Dedifferentiated amniotic fluid mesenchymal stem cell (primary cell): ENCODE measurements around the gene TOM1L1.
A peak's percentile ranks its signal among the peaks of the same experiment; 100 is the strongest.

Source experiments
- DNase-seq: peaks from one replicate; pipeline ENCODE4 v3.0.0-alpha.2; 2016; ENCODE audit errors: extremely low spot score

The TOM1L1 gene

GRCh38 chr17:54898576-54898975, 2.1 kb upstream of the TOM1L1 start:
- no peak for DNase-seq

DNA sequence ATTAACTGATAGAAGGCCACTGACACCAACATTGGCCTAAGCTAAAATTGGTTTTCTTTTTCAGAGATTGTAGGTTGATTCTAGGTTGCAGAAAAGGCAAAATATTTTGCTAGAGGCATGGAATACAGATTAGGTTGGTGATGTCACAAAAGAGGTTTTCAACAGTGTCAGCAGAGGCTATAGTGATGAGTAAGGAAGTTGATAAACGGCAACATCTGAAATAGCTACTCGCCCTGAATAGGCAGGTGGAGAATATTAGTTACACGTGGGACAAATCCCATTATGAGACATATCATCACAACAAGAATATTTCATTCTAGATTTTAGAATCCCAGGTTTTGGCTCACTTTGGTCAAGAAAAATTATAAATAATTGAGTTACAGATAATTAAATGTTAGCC, 1.5 kb upstream of the TOM1L1 start:
- no peak for DNase-seq

DNA sequence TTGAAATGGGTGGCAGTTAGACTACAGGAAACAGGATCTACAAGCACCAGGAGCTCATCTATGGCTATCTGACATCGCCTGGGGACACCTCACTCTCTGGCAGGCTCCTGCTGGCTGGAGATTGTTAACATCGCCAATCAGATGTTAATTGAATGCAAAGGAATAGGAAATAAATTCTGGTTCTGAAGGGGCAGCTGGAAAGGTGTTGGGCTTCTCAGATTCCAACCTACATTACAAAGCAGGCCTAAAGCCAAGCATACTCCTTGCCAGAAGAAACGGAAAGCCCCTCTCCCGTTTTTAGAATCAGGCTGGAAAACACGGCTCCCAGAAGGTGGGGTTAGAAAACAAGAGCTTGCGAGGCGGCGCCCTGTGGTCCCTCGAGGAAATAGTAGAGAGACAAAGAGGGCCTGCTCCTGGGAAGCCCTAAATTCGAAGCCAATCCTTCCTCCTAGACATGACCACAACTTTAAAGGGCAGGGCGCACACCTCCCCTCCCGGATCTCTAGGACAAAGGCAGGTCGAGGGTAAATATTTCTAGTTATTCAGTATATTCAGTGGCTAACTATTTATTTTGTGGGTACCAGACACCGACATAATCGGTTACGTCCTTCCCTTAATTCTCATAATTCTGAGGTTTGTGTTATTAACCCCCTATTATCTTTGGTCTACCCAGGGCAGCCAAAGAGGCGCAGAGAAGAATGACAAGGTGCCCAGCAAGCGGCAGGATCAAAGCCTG, 763 bp upstream of the TOM1L1 start:
- no peak for DNase-seq

DNA sequence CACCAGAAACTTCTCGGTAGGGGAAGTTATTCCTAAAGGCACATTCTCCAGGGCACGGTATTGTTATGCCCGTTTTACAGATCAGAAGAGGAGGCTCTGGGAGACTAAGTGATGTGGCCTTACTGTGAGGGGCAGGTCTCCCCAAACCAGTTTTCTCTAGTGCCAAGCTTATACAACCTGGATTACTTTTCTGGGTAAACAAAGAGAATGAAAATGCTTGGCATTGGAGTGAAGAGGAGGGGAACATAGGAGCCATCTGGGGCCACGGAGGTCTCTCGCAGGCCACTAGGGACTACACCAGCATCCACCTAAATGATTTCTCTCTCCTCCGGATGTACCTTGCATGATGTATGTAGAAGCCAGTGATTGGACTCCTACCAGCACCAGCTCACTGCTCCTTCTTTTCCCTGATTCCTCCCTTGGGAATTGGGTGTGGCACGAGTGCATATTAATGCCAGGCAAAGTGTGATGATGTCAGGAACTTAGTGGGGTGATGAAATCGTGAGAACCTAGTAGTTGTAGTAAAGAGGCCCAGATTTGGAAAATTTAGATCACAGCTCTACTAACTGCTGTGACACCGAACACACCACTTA, 674 bp downstream of the TOM1L1 start:
- DNase-seq: peak; percentile 35

GRCh38 chr17:54902017-54902416, 1.4 kb downstream of the TOM1L1 start:
- no peak for DNase-seq

GRCh38 chr17:54902611-54903010, 2.0 kb downstream of the TOM1L1 start:
- no peak for DNase-seq

- DNase-seq: no peak
Measured at GRCh38 chr17:54903375-54903774, 2.7 kb downstream of the TOM1L1 start.

- no peak for DNase-seq
Measured at GRCh38 chr17:54906683-54907082, 6.0 kb downstream of the TOM1L1 start.

DNA sequence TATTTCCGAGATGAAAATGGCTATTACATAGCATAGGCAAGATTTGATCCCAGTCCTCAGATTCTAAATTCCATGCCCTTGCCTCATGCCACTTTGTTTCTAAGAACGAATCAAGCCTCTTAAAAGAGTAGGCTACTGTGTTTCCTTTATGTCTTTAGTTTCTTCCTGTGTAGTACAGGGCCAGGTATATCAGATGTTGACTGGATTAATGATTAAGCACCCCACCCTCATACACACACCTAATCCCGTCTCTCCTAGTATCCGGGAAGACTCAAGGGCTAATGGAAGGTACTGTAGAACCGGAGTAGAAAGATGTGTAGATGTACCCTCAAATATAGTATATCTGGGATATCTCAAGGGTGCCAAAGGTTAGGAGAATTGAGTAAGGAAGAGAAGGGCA, 6.7 kb downstream of the TOM1L1 start:
- DNase-seq: no peak

DNA sequence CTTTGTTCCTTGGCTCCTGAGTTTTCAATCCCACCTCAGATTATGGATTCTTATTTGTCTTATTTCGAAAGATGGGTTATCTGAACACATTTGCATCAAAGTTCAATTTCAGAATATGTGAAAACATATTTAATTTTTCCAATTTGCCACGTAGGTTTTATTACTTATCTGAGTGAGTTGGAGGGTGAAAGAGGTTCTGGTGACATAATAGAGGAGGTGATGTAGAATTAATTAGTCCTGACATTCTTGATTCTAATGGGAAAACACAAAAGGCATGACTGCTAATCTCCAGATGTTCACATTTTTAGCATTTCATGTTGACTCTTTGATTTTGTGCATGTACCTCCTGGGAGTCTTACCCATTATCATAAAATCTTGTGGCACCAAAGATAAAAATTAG, 9.1 kb downstream of the TOM1L1 start:
- no peak for DNase-seq

GRCh38 chr17:54916721-54917120, 16.1 kb downstream of the TOM1L1 start:
- DNase-seq: no peak

DNA sequence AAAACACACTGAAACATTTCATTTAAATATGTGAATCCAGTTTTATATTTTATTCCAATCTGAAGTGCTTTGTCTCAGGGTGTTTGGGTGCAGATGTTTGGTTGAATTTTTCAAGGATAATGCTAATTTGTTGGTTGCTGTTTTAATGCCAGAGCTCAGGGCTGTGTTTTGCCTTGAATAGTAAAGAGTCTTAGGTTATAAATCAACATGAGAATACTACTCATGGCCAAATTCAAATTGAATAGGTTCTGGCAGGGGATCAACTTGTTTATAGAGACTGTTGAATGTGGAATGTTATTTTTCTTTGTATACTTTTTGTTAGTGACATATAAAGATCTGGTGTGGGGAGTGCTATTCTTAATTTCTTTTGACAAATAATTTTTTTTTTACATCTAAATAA, 18.8 kb downstream of the TOM1L1 start:
- DNase-seq: no peak

- DNase-seq: no peak
Measured at GRCh38 chr17:54920819-54921218, 20.2 kb downstream of the TOM1L1 start.

DNA sequence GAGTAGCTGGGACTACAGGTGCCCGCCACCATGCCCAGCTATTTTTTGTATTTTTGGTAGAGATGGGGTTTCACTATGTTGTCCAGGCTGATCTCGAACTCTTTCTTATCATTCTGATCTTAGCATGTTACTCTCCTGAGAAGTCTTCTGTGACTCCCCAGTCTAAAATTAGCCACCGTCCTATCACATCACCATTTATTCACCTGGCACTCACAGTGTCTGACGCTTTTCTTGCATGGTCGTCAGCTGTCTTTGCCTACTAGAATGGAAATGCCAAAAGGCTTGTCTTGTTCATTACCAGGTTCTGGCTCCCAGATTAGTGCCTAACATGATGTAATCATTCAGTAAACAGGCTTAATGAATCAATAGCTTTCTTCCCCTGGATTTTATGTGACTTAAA, 23.8 kb downstream of the TOM1L1 start:
- DNase-seq: no peak

DNA sequence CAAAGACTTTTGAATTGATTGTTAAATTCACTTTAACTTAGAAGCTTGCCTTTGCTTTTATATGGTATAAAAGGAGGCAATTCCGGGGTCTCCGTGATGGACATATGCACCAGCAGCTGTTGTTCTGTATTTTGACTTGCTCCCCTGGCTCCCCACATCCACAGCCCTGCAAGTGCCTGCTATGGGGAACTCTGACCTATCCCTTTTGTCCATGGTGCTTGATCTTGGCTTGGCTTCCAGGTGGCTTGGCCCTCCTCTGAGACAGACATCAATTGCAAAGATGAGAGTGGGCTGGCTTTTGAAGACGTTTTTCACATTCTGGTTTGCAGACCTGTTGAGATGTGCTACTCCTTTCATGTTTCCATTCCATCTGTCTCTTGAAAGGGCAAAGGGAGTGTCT, 26.9 kb downstream of the TOM1L1 start:
- DNase-seq: no peak

DNA sequence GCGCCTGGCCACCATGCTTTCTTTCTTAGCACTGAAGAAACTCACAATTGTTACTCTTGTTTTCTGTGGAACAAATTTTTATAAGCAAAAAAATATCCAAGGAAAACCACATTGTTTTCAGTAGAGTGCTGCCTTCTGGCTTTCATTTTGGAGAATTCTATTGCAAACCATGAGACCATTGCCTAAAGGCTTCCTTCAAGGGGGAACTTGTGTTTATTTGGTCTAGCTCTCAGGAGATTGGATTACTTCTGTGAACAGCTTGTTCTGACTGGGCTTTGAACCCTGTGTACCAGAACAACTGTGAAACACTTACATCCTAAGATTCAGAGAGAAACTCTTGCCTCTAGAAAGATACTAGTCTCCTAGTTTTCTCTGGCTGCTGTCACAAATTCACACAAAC, 32.1 kb downstream of the TOM1L1 start:
- no peak for DNase-seq

DNA sequence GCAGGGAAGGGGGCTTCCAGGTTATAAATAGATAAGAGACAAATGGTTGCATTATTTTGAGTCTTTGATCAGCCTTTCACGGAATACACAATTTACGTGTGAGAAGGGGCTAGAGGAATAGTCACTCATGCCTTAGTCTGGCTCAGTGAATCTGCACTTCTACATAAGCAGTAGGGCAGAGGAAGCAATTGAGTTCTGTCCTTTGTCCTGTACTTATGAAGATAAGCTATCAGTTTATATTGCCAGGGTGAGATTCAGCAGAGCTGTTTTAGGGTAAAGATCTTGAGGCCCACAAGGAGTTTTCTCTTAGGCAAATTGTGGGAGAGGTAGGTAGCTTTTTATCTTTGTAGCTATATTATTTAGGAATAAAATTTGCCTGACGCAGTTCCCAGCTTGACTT, 33.3 kb downstream of the TOM1L1 start:
- no peak for DNase-seq

GRCh38 chr17:54935471-54935870, 34.8 kb downstream of the TOM1L1 start:
- no peak for DNase-seq

- DNase-seq: no peak
Measured at GRCh38 chr17:54937018-54937417, 36.4 kb downstream of the TOM1L1 start.

GRCh38 chr17:54937426-54937825, 36.8 kb downstream of the TOM1L1 start:
- DNase-seq: no peak

DNA sequence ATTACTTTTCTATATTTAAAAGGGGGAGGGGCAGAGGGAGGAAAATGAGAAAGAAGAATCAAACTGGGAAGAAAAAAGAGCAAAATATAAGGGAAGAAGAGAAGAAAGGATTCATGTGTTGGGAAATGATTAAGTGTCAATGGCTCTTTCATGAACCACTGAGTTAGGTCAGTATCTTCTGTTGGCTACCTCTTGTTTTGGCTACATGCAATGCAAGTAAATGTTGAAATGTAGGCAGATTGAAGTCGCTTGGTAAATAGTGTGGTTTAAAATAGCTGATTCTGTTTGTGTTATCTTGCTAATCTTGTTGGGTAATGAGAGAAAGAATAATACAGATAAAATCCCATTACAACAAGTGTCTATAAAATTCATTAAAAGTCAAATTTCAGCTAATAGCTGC, 40.6 kb downstream of the TOM1L1 start:
- DNase-seq: no peak

GRCh38 chr17:54944796-54945195, 44.1 kb downstream of the TOM1L1 start:
- no peak for DNase-seq

DNA sequence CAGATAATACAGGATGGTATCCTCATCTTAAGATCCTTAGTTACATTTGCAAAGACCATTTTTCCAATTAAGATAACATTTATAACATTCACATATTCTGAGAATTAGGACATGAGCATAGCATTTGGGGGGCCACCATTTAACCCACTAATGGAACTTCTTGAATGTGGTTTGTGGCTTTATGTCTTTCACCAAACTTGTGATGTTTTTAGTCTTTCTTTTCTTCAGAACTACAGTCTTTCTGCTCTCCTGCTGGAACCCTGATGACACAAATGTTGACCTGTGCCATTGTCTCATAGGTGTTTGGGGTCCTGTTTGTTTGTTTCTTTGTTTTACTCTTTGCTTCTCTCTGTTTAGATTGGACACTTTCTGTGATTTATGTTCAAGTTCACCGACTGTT, 44.6 kb downstream of the TOM1L1 start:
- no peak for DNase-seq

GRCh38 chr17:54945671-54946070, 45.0 kb downstream of the TOM1L1 start:
- no peak for DNase-seq
